K562 (cell line): Measurements from ENCODE around the gene PACS1. TPM values are rescaled to one million over a fixed set of nuclear protein-coding genes. Genes with fewer than 3 reads are reported as not detected.

Source experiments
- ATAC-seq: fragments of 200-7000 bp; cut with Tn5 transposase; 3 replicates; pipeline ENCODE4 v1.9.1; 2020; ENCODE audit warnings: moderate library complexity
- BruUV-seq: library from RNA; stranded (reverse); fragments of 400-500 nt; replicated peaks from 2 replicates; lab custom pipeline; 2021; lab: Mats Ljungman, UMichigan
- CTCF ChIA-PET: fragments of 300-600 bp; formaldehyde crosslinking; extraction: SDS; loops from one replicate; lab custom pipeline; 2021; ENCODE audit warnings: low intra/inter-chr PET ratio; lab: Yijun Ruan, JAX
- POLR2A ChIA-PET: fragments of 300-600, 350-650 bp; sonication (Branson Sonifier 250); formaldehyde crosslinking; extraction: SDS; loops from one replicate; lab custom pipeline; 2021; ENCODE audit warnings: antibody characterized with exemption, inconsistent platforms; lab: Yijun Ruan, JAX
- DNase-seq, 4 experiments: peaks; one replicate each; pipeline versions ENCODE4 v3.0.0 to v3.0.0-alpha.2; 2011 to 2018; ENCODE audit warnings: low spot score in 3 of 4, mixed read lengths in 3 of 4; ENCODE audit errors: extremely low read depth in 1 of 4
- FAIRE-seq: peaks from 2 replicates; lab custom pipeline; 2011; peaks lifted over from hg19 to GRCh38; lab: Jason Lieb, UNC
- H2AFZ ChIP-seq: 2 replicates; pipeline ENCODE4 v1.6.0; 2011; ENCODE audit warnings: low read depth, low read length, control low read depth, inconsistent platforms
- H3K27ac ChIP-seq: fragments of 200-600 bp; 3 replicates; pipeline ENCODE4 v1.8.0; 2011; ENCODE audit warnings: low read depth, mild to moderate bottlenecking, control low read depth, inconsistent platforms, low read length, moderate library complexity, mixed read lengths; ENCODE audit errors: extremely low read depth
- H3K27me3 ChIP-seq, 2 experiments: fragments of 300-600 bp in 1 of 2; 2 replicates in 1 of 2; 3 replicates in 1 of 2; pipeline versions ENCODE4 v1.6.0 to v1.8.0; 2011; ENCODE audit warnings: inconsistent platforms in 2 of 2, low read length in 2 of 2, mild to moderate bottlenecking in 1 of 2, mixed read lengths in 1 of 2, moderate library complexity in 1 of 2; ENCODE audit not compliant: control insufficient read depth in 2 of 2, insufficient read depth in 2 of 2
- H3K36me3 ChIP-seq: fragments of 300-600 bp; 3 replicates; pipeline ENCODE4 v1.8.0; 2011; ENCODE audit warnings: mild to moderate bottlenecking, low read length, inconsistent platforms; ENCODE audit not compliant: control insufficient read depth, insufficient read depth
- H3K4me1 ChIP-seq, 2 experiments: fragments of 200-600 bp in 1 of 2; replicated peaks in 1 of 2; 2 replicates in 1 of 2; 3 replicates in 1 of 2; pipeline versions ENCODE4 v1.5.1 to v1.8.0; 2011; ENCODE audit warnings: inconsistent platforms in 2 of 2, low read length in 2 of 2, mild to moderate bottlenecking in 1 of 2, mixed read lengths in 1 of 2, moderate library complexity in 1 of 2; ENCODE audit not compliant: control insufficient read depth in 2 of 2, insufficient read depth in 2 of 2
- H3K4me2 ChIP-seq: 2 replicates; pipeline ENCODE4 v1.6.1; 2011; ENCODE audit warnings: low read length, control low read depth, inconsistent platforms, mixed read lengths; ENCODE audit not compliant: insufficient read depth
- H3K4me3 ChIP-seq: fragments of 200-600 bp; sonication (generic), shearing (Covaris generic); 2 replicates; pipeline ENCODE4 v1.5.1; 2016; ENCODE audit warnings: control low read depth, inconsistent platforms
- H3K79me2 ChIP-seq: fragments of 200-600 bp; 3 replicates; pipeline ENCODE4 v1.8.0; 2011; ENCODE audit warnings: low read length, inconsistent platforms; ENCODE audit not compliant: control insufficient read depth, insufficient read depth
- H3K9ac ChIP-seq, 2 experiments: 2 replicates each; pipeline versions ENCODE4 v1.6.0 to v1.6.1; 2011; ENCODE audit warnings: low read depth in 2 of 2, low read length in 2 of 2, control low read depth in 1 of 2, inconsistent platforms in 1 of 2, mild to moderate bottlenecking in 1 of 2, mixed read lengths in 1 of 2; ENCODE audit not compliant: insufficient read depth in 1 of 2
- H3K9me1 ChIP-seq: one replicate; pipeline ENCODE4 v1.6.0; 2011; ENCODE audit warnings: inconsistent platforms, mild to moderate bottlenecking, low read length, moderate library complexity; ENCODE audit not compliant: control insufficient read depth, insufficient read depth
- H3K9me3 ChIP-seq: replicated peaks from 2 replicates; pipeline ENCODE4 v1.5.1; 2011; ENCODE audit warnings: low read depth, low read length, inconsistent platforms; ENCODE audit not compliant: control insufficient read depth, insufficient read depth
- H4K20me1 ChIP-seq: replicated peaks from 2 replicates; pipeline ENCODE4 v1.6.1; 2011; ENCODE audit warnings: low read length, inconsistent platforms, mixed read lengths; ENCODE audit not compliant: control insufficient read depth, insufficient read depth
- CEBPB ChIP-seq: fragments of 450-650 bp; IDR thresholded peaks from 2 replicates; pipeline ENCODE4 v1.6.1; 2016; ENCODE audit warnings: missing genetic modification characterization, missing compliant biosample characterization
- HEY1 ChIP-seq: fragments of 250-450 bp; sonication (Bioruptor Pico); IDR thresholded peaks from 2 replicates; pipeline ENCODE4 v1.5.0; 2020; ENCODE audit warnings: mild to moderate bottlenecking, moderate library complexity, borderline replicate concordance
- HIVEP1 ChIP-seq: fragments of 250-450 bp; sonication (Bioruptor Pico); IDR thresholded peaks from 2 replicates; pipeline ENCODE4 v1.4.0; 2020; ENCODE audit warnings: mild to moderate bottlenecking
- MCM5 ChIP-seq: fragments of 450-650 bp; IDR thresholded peaks from 2 replicates; pipeline ENCODE4 v1.6.1; 2016; ENCODE audit warnings: low read depth
- SMARCC2 ChIP-seq: fragments of 450-650 bp; IDR thresholded peaks from 2 replicates; pipeline ENCODE4 v1.6.1; 2017; ENCODE audit warnings: antibody characterized with exemption, moderate library complexity, mild to moderate bottlenecking, low read depth
- SNRNP70 ChIP-seq: fragments of 200-400 bp; formaldehyde crosslinking; optimal IDR thresholded peaks from 2 replicates; pipeline ENCODE3; 2017; ENCODE audit warnings: low read depth, low read length
- ZNF124 ChIP-seq: sonication (generic); formaldehyde crosslinking; IDR thresholded peaks from 2 replicates; pipeline ENCODE4 v1.8.1; 2022; ENCODE audit warnings: missing genetic modification reagents
- ZNF77 ChIP-seq: fragments of 250-450 bp; sonication (Bioruptor Pico); IDR thresholded peaks from 2 replicates; pipeline ENCODE4 v1.5.0; 2020
- WGBS: fragments of 100-300 bp; shearing (Covaris generic); methylation state at CpG from one replicate; pipeline ENCODE4 v1.1.6; 2016; ENCODE audit warnings: low coverage, mixed read lengths; ENCODE audit not compliant: insufficient coverage; ENCODE audit errors: missing lambda C conversion rate; 5-methylcytosine and 5-hydroxymethylcytosine counted together
- in situ Hi-C: fragments of 300-500 bp; cut with MboI; formaldehyde crosslinking; loops from 4 replicates; pipeline ENCODE4 v1.15.0; 2018; ENCODE audit warnings: inconsistent platforms, mixed read lengths
- intact Hi-C: fragments of 100-400 bp; cut with micrococcal nuclease; formaldehyde crosslinking; loops from 2 replicates; pipeline ENCODE4 v1.14.2; 2022
- polyA plus RNA-seq, 8 experiments: library from polyadenylated mRNA; depleted of rRNA in 4 of 8; stranded (reverse) in 5 of 8; unstranded in 3 of 8; fragments of >200 nt; fragmentation: Nextera tagmentation in 2 of 8; fragmentation: Illumina TruSeq in 1 of 8; extraction: Ambion mirVana in 2 of 8; extraction: Trizol in 1 of 8; gene quantifications; 2 replicates each; pipeline versions ENCODE4 v1.2.1 to v1.2.3, GENCODE V29; 2011 to 2014; ENCODE audit warnings: inconsistent platforms in 1 of 8, missing spikeins in 1 of 8
- total RNA-seq, 7 experiments: library from RNA; depleted of rRNA in 6 of 7; stranded (reverse); fragments of >200 nt in 6 of 7; fragmentation: Illumina TruSeq in 2 of 7; extraction: Trizol in 2 of 7; gene quantifications; 2 replicates each; pipeline versions ENCODE4 v1.2.1 to v1.2.3, GENCODE V29; 2011 to 2021; ENCODE audit warnings: low replicate concordance in 1 of 7
- TF ChIP-seq, protein P1 (sequence below): sonication (generic); formaldehyde crosslinking; IDR thresholded peaks from 2 replicates; pipeline ENCODE4 v1.8.1; 2023; ENCODE audit warnings: mild to moderate bottlenecking, missing genetic modification reagents

The PACS1 gene
- total and polyA plus RNA-seq, 9 of the 15 experiments (the other 6 are each of a cell fraction or from before 2014, with no cell fraction given) = 0.34 to 28.1 (median 8.5) TPM

DNA sequence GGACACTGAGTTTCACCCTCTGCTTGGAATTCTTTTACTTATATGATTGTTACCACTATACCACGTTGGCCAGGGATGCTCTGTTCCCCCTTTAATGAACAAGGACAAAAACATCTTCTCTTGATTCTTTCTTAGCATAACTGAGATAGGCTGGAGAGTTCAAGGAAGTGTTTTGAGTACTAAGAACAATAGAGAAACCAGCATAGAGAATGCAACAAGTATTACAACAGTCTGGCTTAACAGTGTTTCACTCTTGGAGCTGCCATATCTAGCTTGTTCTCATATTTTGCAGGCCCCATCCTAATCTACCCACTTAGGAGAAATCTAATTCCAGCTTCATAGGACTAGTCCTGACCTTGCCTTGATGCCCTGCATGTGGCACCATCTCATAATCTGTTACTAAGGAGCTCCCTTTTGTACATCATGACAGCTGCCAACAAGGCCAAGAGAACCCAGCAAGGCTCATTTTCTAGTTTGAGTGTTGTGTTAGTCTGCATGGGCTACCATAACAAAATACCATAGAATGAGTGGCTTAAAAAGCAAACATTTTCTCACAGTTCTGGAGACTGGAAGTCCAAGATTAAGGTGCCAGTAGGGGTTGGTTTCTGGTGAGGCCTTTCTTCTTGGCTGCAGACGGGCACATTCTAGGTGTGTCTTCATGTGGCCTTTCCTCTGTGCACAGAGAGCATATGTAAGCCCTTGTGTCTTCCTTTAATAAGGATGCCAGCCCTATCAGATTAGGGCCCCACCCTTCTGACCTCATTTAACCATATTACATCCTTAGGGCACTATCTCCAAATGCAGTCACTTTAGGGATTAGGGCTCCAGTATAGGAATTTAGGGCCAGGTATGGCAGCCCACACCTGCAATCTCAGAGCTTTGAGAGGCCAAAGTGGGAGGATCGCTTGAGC, 37.8 kb downstream of the PACS1 start:
- in situ Hi-C loops = no loop called here
- CTCF ChIA-PET = no interaction called here
- WGBS = 70% methylated on average over 3 of the region's 3 CpGs
- no peaks in the 10 kb centered on the region for H3K27me3 ChIP-seq
- H3K9ac ChIP-seq = no peak overlapping the region
- no peaks in the 10 kb centered on the region; the same call in 2 of the 3 replicates for H3K36me3 ChIP-seq
- no peak overlapping the region for H2AFZ ChIP-seq
- TF ChIP-seq ZNF124 (no peak), SNRNP70 (no peak), HEY1 (no peak), MCM5 (no peak), HIVEP1 (CRISPR knock-in tag) (no peak), CEBPB (tag) (no peak), ZNF77 (no peak), SMARCC2 (no peak)
- TF ChIP-seq, protein P1, sequence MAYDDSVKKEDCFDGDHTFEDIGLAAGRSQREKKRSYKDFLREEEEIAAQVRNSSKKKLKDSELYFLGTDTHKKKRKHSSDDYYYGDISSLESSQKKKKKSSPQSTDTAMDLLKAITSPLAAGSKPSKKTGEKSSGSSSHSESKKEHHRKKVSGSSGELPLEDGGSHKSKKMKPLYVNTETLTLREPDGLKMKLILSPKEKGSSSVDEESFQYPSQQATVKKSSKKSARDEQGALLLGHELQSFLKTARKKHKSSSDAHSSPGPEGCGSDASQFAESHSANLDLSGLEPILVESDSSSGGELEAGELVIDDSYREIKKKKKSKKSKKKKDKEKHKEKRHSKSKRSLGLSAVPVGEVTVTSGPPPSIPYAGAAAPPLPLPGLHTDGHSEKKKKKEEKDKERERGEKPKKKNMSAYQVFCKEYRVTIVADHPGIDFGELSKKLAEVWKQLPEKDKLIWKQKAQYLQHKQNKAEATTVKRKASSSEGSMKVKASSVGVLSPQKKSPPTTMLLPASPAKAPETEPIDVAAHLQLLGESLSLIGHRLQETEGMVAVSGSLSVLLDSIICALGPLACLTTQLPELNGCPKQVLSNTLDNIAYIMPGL (CRISPR knock-in tag) = no peak
- TF ChIP-seq, all 486 proteins: peak for 0
- DNase-seq (no peak), ATAC-seq (no peak), FAIRE-seq (no peak)
- peaks cover 8 to 9% of the 10 kb centered on the region in 2 experiments; a peak in 4 of 5 replicates for H3K4me1 ChIP-seq
- H3K4me2 ChIP-seq = no peak overlapping the region
- H3K9me1 ChIP-seq = no peaks in the 10 kb centered on the region
- intact Hi-C loops = no loop called here
- no peak overlapping the region for H3K27ac ChIP-seq
- BruUV-seq = no TSS peak
- peaks cover 2% of the 10 kb centered on the region; the same call in 1 of the 3 replicates for H3K79me2 ChIP-seq
- H4K20me1 ChIP-seq = no peaks in the 10 kb centered on the region; the same call in 1 of the 2 replicates
- no peaks in the 10 kb centered on the region for H3K9me3 ChIP-seq
- H3K4me3 ChIP-seq = no peak overlapping the region
- POLR2A ChIA-PET = interaction anchor here (0.6 to 1.3 kb wide), 3 partner anchors 12 to 221 kb away, joined by 3 read pairs; no protein-coding TSS in a partner anchor
